ENCODE measurements around the gene CFL1.
"Not testable (repeated sequence)": the region's sequence is repeated elsewhere in the genome, so short reads cannot be mapped to it uniquely, and the experiment has no call there.

Gene CFL1

GRCh38 chr11:65856689-65857499, 1.1 kb downstream of the CFL1 start:
- peak; percentile 41 to 83 (median 59) for DNase-seq

GRCh38 chr11:65855927-65856363, 2.0 kb downstream of the CFL1 start:
- DNase-seq = no peak

- no peak for DNase-seq
Observed at GRCh38 chr11:65854852-65855837, 2.8 kb downstream of the CFL1 start.

- no peak for DNase-seq
Observed at GRCh38 chr11:65854161-65854592, 3.8 kb downstream of the CFL1 start.

- DNase-seq = no peak
Observed at GRCh38 chr11:65853246-65853979, 4.6 kb downstream of the CFL1 start.

GRCh38 chr11:65852508-65853245, 5.3 kb downstream of the CFL1 start:
- no peak for DNase-seq

- no peak for DNase-seq
Observed at GRCh38 chr11:65851811-65852507, 6.0 kb downstream of the CFL1 start.

- DNase-seq = no peak
Observed at GRCh38 chr11:65851083-65851579, 6.8 kb downstream of the CFL1 start.

GRCh38 chr11:65850217-65851082, 7.5 kb downstream of the CFL1 start:
- DNase-seq = no peak

- DNase-seq = no peak
Observed at GRCh38 chr11:65849771-65850216, 8.2 kb downstream of the CFL1 start.

- DNase-seq = no peak
Observed at GRCh38 chr11:65849366-65849765, 8.6 kb downstream of the CFL1 start.

GRCh38 chr11:65848693-65849092, 9.3 kb downstream of the CFL1 start:
- not testable (repeated sequence) for DNase-seq

- no peak for DNase-seq
Observed at GRCh38 chr11:65847746-65848145, 10.2 kb downstream of the CFL1 start.

- DNase-seq = no peak
Observed at GRCh38 chr11:65844231-65844872, 13.6 kb downstream of the CFL1 start.

- no peak for DNase-seq
Observed at GRCh38 chr11:65843811-65844210, 14.2 kb downstream of the CFL1 start.

GRCh38 chr11:65842144-65842543, 15.8 kb downstream of the CFL1 start:
- no peak for DNase-seq

- no peak for DNase-seq
Observed at GRCh38 chr11:65834202-65834601, 23.8 kb downstream of the CFL1 start.

GRCh38 chr11:65833297-65834030, 24.5 kb downstream of the CFL1 start, which contains the start of gene SNX32:
TSS of gene SNX32 (plus strand) at chr11:65833963. CDS start at chr11:65834066, 103 bp downstream.
- peak; percentile 79 to 92 (median 86) for DNase-seq

- not testable (repeated sequence) for DNase-seq
Observed at GRCh38 chr11:65832231-65832630, 25.7 kb downstream of the CFL1 start.

Measured in activated naive CD4-positive, alpha-beta T cell (primary cell).